Mesothelial cell of epicardium (in vitro differentiated cells): Measurements from ENCODE around the gene ANKK1. TPM values are rescaled to one million over a fixed set of nuclear protein-coding genes. Genes with fewer than 3 reads are reported as not detected.

Source experiments
- DNase-seq, 2 experiments: peaks; one replicate each; pipeline ENCODE4 v3.0.0; 2021; ENCODE audit warnings: low spot score in 2 of 2; ENCODE audit not compliant: unreplicated experiment in 2 of 2
- H3K27ac Mint-ChIP-seq: 2 replicates; pipeline ENCODE4 v1.8.0; 2021; ENCODE audit warnings: mixed read lengths
- H3K27me3 Mint-ChIP-seq: 2 replicates; pipeline ENCODE4 v1.8.0; 2021; ENCODE audit warnings: low read depth, mixed read lengths
- H3K36me3 Mint-ChIP-seq: 2 replicates; pipeline ENCODE4 v1.8.0; 2021; ENCODE audit warnings: mixed read lengths
- H3K4me1 Mint-ChIP-seq: 2 replicates; pipeline ENCODE4 v1.8.0; 2021; ENCODE audit warnings: mixed read lengths
- H3K4me3 Mint-ChIP-seq: 2 replicates; pipeline ENCODE4 v1.8.0; 2021; ENCODE audit warnings: mild to moderate bottlenecking, moderate library complexity, mixed read lengths
- H3K9me3 Mint-ChIP-seq: 2 replicates; pipeline ENCODE4 v1.8.0; 2021; ENCODE audit warnings: mixed read lengths
- CTCF ChIP-seq: fragments of 200-600 bp; sonication (generic); IDR thresholded peaks from one replicate; pipeline ENCODE4 v1.5.0; 2021; ENCODE audit warnings: antibody characterized with exemption; ENCODE audit not compliant: unreplicated experiment
- total RNA-seq: library from RNA; stranded (reverse); gene quantifications from 3 replicates; pipeline ENCODE4 v1.2.1, GENCODE V29; 2021

Gene ANKK1
- total RNA-seq, 1 donor from 2014 or later = 2.8 TPM

DNA sequence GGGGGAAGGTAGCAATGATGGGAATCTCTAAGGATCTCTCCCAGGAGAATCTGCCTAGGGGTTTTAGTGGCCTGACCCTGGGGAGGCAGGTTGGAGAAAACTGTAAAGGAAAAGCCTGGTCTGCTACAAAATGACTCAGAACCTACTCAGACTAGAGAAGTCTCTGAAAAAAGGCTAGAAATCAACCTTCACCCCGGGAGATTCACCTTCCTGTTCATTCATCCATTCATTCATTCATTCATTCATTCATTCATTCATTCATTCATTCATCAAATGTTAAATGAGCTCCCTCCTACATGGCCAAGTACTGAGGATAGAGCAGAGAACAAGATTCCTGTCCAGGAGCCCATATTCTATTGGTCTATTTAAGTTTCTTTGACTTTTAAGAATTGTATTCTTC is 8.9 kb upstream of the ANKK1 start:
- Mint-ChIP-seq H3K4me3 (no peak overlapping the region), H3K27me3 (no peaks in the 10 kb centered on the region), H3K36me3 (no peaks in the 10 kb centered on the region), H3K4me1 (peaks cover 26% of the 10 kb centered on the region), H3K27ac (no peak overlapping the region), H3K9me3 (peaks cover 8% of the 10 kb centered on the region)
- TF ChIP-seq CTCF = no peak
- DNase-seq = no peak

GRCh38 chr11:113382121-113382520 is 5.5 kb upstream of the ANKK1 start:
- Mint-ChIP-seq H3K4me3 (no peak overlapping the region), H3K36me3 (no peaks in the 10 kb centered on the region), H3K4me1 (peaks cover 21% of the 10 kb centered on the region), H3K9me3 (peaks cover 8% of the 10 kb centered on the region), H3K27me3 (no peaks in the 10 kb centered on the region), H3K27ac (no peak overlapping the region)
- no peak for DNase-seq
- TF ChIP-seq CTCF = no peak

- Mint-ChIP-seq H3K4me3 (no peak overlapping the region), H3K4me1 (peaks cover 13% of the 10 kb centered on the region), H3K36me3 (no peaks in the 10 kb centered on the region), H3K27me3 (no peaks in the 10 kb centered on the region), H3K27ac (peak overlapping the region; percentile 87), H3K9me3 (peaks cover 8% of the 10 kb centered on the region)
- no peak for TF ChIP-seq CTCF
- no peak for DNase-seq
Observed at GRCh38 chr11:113384551-113384950, 3.0 kb upstream of the ANKK1 start.

DNA sequence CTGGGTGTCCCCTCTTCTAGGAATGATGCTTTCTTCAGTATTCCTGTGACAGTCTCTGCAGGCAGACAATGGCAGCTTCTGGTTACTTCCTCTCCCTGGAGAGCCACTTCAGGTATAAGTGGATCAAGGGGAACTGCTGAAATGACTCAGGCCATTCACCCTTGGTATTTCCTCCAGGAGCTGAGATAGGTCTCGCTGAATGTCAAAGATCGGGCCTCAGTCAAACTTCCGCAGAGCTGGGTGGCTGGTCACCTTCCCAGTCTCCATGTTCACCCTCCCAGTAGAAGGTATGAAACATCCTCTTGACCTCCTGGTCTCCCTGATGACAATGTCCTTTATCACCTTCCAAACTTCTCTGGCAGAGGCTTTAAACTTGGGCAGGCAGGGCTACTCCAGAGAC is 1.8 kb upstream of the ANKK1 start:
- Mint-ChIP-seq H3K4me1 (peaks cover 13% of the 10 kb centered on the region), H3K27ac (no peak overlapping the region), H3K4me3 (no peak overlapping the region), H3K9me3 (no peaks in the 10 kb centered on the region), H3K36me3 (no peaks in the 10 kb centered on the region), H3K27me3 (no peaks in the 10 kb centered on the region)
- DNase-seq = no peak
- TF ChIP-seq CTCF = no peak

GRCh38 chr11:113386866-113387265 is 713 bp upstream of the ANKK1 start:
- Mint-ChIP-seq H3K27me3 (no peaks in the 10 kb centered on the region), H3K4me1 (peaks cover 13% of the 10 kb centered on the region), H3K4me3 (no peak overlapping the region), H3K9me3 (no peaks in the 10 kb centered on the region), H3K27ac (no peak overlapping the region), H3K36me3 (no peaks in the 10 kb centered on the region)
- no peak for TF ChIP-seq CTCF
- DNase-seq = no peak

- H3K27me3 Mint-ChIP-seq = peaks cover 3% of the 10 kb centered on the region
- no peaks in the 10 kb centered on the region for H3K9me3 Mint-ChIP-seq
- H3K27ac Mint-ChIP-seq = no peak overlapping the region
- TF ChIP-seq CTCF = no peak
- DNase-seq = no peak
- peaks cover 13% of the 10 kb centered on the region for H3K4me1 Mint-ChIP-seq
- no peak overlapping the region for H3K4me3 Mint-ChIP-seq
- H3K36me3 Mint-ChIP-seq = no peaks in the 10 kb centered on the region
Observed at GRCh38 chr11:113389272-113389671, 1.7 kb downstream of the ANKK1 start.
